Posterior vena cava (tissue), 2 donors: ENCODE measurements around the gene PPP5C. TPM values are rescaled to one million over a fixed set of nuclear protein-coding genes. Genes with fewer than 3 reads are reported as not detected.
A peak's percentile ranks its signal among the peaks of the same experiment; 100 is the strongest.
"Not testable (repeated sequence)": the region's sequence is repeated elsewhere in the genome, so short reads cannot be mapped to it uniquely, and the experiment has no call there.

Experiments
- DNase-seq: peaks from one replicate; pipeline ENCODE4 v3.0.0-alpha.2; 2020; ENCODE audit warnings: low spot score
- intact Hi-C, 2 donors: fragments of 100-400 bp; cut with DNase I; formaldehyde crosslinking; loops; one replicate each; pipeline versions ENCODE4 v1.14.1 to v1.14.2; 2022 to 2023
- long read RNA-seq, 2 donors: library from polyadenylated mRNA; unstranded; transcript quantifications; one replicate each; pipeline ENCODE4 v2.0.0, GENCODE V29; 2020 to 2021
- total RNA-seq, 2 donors: library from RNA; stranded (reverse); fragmentation: NEBNext Ultra II Directional; extraction: Animal tissue kit (Norgen Biotek cat#: 25700); gene quantifications; one replicate each; pipeline ENCODE4 v1.2.1, GENCODE V29; 2021
- donor health status: DM: yes; HTN: yes; CAD: no.
- donor health status: DM: yes; HTN: yes; CAD: no.

PPP5C gene, protein sequence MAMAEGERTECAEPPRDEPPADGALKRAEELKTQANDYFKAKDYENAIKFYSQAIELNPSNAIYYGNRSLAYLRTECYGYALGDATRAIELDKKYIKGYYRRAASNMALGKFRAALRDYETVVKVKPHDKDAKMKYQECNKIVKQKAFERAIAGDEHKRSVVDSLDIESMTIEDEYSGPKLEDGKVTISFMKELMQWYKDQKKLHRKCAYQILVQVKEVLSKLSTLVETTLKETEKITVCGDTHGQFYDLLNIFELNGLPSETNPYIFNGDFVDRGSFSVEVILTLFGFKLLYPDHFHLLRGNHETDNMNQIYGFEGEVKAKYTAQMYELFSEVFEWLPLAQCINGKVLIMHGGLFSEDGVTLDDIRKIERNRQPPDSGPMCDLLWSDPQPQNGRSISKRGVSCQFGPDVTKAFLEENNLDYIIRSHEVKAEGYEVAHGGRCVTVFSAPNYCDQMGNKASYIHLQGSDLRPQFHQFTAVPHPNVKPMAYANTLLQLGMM
- 10 to 100 TPM; 44.3 to 46.8 TPM for total RNA-seq
- long read RNA-seq, donor 1, transcript PPP5C-201 (13 exons, 2,109 nt), result major isoform, 25 of 30 reads
- long read RNA-seq, donor 1, partial matches to known transcripts, result 2 of 30 reads
- long read RNA-seq, donor 1, other reads (novel, unspliced or antisense), result 2 of 30 reads
- long read RNA-seq, donor 2, transcript PPP5C-201 (13 exons, 2,109 nt), result major isoform, 241 of 261 reads
- long read RNA-seq, donor 2, partial matches to known transcripts, result 6 of 261 reads
- long read RNA-seq, donor 2, other reads (novel, unspliced or antisense), result 10 of 261 reads

DNA sequence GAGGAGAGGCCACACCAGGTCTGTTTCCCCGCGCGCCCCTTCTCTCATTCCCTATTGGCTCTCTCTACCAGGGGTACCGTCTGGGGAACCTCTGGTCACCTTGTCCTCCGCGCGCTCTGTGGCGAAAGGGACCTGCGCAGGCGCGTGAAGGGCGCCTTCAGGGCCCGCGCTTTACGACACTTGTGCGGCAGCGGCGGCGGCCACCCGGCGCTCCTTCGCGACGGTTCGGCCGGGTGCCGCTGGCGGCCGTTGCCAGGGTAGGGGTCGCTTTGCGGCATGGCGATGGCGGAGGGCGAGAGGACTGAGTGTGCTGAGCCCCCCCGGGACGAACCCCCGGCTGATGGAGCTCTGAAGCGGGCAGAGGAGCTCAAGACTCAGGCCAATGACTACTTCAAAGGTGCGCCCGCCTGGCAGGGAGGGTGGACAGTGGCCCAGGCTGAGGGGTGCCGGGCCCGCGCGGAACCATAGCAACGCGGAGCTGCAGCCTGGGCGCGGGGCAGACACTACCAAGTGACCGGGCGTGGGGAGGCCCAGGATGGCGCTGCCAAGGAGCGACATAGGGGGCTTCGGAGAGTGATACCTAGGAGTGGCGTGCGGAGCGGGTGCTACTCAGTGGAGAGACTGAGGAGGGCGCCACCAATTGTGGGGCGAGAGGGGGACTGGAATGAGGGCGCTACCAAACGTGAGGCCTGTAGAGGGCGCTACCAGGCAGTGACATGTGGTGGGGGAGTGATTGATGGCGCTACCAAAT, at the start of gene PPP5C:
TSS of gene PPP5C (plus strand) at position 267 of the 751 bp plus-strand sequence. CDS start at position 277, 10 bp downstream.
- peak; percentile 97 for DNase-seq
- intact Hi-C loops, result no loop called here

DNA sequence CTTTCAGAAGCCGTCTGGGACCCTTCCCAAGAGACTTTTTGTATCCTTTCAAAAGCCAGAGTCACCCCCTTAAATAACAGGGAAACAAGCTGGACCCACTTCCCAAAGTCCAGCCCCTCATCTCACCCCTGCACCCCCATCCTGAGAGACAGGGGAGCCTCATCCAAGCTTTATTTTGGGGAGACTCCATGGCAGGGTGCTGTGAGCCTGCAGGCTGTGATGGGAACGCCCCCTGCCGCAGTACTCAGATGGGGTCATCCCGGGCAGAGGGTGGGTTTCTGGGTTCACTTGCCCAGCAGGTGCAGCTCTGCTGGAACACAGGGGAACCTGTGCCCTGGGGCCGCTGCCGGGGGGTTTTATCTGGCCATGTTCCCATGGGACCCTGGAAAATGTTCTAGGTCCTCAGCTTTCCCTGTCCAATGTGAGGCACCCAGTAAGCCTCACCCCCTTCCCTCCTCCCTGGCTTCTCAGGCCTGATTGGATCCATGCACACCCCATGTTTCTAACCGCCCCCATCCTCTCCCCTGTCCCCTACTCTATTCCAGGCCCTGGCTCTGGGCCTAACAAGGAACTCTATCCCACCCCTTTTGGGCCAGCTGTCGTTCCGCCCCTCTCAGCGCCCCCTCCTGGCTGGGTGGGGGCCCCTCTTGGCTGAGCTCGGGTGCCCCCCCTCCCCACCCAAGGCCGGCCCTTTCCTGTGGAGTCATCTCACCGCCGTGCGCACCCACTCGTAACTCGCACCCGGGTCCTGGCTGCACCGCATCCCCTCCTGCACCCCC, 49.0 kb upstream of the PPP5C start:
- intact Hi-C loops, result no loop called here

DNA sequence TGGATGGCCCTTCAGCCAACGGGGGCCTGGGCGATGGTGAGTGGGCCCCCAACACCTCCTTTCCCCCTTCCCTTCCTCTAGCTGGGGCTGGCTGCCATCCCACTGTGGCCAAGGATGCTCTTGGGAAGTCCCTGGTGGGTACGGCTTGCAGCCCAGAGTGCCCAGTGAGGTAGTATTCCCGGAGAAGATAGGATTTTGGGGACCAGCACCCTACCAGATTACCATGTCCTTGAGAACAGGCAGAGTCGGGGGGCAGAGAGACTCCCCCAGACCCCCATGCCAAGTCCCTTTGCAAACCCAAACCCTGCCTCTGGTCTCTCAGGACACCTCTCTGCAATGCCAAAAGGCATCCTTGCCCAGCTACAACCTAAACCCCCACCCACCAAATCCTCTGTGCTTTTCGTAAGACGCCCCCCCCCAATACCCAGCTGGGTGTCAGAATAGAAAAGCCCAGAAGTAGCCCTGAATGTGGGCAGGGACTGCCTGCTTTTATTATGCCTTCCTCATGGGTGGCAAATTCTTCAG, 48.3 kb upstream of the PPP5C start:
- DNase-seq, result no peak
- intact Hi-C loops, result no loop called here

More for the DNA sequence above, 49.0 kb upstream of the PPP5C start:
- peak; percentile 90 for DNase-seq

DNA sequence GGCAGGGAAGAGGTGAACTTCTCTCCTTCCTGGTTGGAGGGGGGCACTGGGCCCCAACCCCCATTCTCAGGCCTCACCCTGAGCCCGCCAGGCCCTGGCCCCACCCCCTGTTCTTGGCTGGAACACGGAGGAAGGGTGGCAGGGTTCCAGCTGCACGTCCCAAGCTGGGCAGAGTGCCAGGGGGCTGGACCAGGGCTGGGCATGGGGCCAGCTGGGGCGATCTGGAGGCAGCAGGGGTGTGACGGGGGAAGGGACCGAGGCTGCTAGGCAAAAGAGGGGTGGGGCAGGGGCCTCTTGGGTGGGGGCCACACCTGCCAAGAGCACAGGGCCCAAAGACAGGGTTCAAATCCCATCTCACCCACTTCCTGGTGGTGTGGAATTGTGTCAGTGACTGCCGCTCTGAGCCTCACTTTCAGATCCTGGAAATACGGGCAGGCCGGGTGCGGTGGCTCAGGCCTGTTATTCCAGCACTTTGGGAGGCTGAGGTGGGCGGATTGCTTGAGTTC, 47.8 kb upstream of the PPP5C start:
- intact Hi-C loops, result no loop called here
- DNase-seq, result peak; percentile 97

DNA sequence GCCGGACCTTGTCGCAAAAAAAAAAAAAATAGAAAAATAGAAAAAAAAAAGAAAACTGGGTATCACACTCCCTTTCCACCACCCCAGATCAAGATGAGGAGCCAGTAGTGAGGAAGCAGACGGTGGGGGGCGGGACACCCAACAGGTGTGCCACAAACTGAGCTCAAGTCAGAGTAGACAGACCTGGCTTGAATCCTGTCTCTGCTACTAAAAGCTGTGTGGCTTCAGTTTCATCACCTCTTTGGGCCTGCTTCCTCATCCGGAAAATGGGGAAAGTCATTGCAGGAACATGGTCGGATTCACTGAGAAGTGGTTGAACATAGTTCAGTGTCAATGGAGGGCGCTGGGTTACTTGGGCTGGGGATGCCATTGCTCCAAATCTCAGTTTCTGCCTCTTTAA, 47.2 kb upstream of the PPP5C start:
- no peak for DNase-seq
- intact Hi-C loops, result no loop called here

DNA sequence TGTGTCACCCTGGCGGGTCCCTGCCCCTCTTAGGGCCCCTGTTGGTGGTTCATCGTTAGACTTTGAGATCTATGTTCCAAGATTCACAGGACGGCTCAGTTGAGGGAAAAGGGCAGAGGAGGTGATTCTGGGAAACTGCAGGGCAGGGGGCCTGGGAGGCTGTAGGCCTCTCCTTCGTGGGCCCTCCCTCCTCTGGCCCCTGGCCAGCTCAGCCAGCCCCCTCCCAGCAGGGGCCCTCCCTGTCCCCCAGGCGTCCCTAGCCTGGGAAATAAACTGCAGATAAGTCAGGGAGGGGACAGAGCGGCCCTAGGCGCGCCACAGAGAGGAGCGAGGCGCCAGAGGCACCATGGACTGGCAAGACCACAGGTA, 43.6 kb upstream of the PPP5C start:
- intact Hi-C loops, result no loop called here
- DNase-seq, result no peak

DNA sequence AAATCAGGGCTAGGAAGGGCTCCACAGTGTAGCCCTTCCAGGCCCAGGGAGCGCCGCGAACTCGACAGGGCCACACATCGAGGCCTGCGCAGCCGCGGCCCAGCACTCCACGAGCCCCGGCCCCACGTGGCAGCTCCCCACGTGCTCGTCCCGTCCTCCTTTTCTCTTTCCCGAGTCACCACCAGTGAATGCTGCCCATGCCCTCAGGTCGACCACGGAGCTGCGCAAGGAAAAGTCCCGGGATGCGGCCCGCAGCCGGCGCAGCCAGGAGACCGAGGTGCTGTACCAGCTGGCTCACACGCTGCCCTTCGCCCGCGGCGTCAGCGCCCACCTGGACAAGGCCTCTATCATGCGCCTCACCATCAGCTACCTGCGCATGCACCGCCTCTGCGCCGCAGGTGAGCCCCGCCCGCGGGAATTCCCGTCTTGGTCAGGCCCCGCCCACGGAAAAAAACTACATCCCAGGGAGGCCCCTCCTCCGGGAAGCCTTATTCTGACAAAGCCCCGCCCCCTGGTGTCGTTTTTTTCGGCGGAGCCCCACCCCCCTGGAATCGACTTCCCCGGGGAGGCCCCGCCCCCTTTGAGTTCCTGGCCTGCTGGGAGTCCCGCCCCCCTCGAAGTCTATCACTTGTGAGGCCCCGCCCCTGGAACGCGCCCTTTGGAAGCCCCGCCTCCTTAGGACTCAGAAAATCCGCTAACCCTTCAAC, 43.0 kb upstream of the PPP5C start:
- intact Hi-C loops, result no loop called here
- no peak for DNase-seq

DNA sequence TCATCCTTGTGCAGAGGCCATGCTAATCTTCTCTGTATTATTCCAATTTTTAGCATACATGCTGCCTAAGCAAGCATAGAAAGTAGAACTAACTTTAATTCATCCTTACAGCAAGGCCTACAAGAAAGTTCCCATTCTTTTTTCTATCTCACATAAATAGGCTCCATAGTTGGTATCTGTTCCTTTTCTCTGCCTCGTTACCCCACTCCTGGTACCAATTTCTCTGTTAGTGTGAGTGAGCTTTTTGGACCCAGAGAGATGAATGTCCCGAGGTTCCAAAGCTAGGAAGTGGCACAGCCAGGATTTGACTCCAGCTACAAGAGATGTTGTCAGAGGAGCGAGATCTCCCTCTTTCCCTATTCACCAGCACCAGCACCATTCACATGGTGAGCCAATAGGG, 40.4 kb upstream of the PPP5C start:
- intact Hi-C loops, result no loop called here
- no peak for DNase-seq

DNA sequence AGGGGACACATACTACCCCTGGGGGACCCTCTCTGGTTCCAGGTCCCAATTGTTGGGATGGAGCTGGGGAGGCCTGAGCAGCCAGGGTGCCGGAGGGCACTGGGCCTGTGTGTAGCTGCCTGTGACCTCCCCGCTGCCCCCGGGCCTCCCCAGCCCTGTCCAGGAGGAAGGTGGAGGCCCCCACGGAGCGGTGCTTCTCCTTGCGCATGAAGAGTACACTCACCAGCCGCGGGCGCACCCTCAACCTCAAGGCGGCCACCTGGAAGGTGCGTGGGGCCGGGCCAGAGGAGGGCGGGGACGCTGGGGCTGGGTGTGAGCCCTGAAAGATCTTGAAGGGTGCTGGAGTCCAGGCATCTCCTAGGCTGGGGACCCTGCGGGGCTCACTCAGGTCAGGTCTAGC, 38.4 kb upstream of the PPP5C start:
- intact Hi-C loops, result no loop called here

DNA sequence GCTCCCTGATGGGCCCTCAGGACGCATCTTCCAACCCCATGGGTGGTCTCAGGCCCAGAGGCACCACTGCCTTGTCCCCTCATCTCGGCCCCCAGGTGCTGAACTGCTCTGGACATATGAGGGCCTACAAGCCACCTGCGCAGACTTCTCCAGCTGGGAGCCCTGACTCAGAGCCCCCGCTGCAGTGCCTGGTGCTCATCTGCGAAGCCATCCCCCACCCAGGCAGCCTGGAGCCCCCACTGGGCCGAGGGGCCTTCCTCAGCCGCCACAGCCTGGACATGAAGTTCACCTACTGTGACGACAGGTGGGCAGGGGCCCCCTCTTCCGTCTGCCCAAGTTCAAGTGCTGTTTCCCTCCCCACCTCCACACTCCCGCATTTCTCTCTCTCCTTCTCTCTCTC, 37.8 kb upstream of the PPP5C start:
- intact Hi-C loops, result no loop called here
- DNase-seq, result no peak

More for the DNA sequence above, 38.4 kb upstream of the PPP5C start:
- DNase-seq, result no peak

DNA sequence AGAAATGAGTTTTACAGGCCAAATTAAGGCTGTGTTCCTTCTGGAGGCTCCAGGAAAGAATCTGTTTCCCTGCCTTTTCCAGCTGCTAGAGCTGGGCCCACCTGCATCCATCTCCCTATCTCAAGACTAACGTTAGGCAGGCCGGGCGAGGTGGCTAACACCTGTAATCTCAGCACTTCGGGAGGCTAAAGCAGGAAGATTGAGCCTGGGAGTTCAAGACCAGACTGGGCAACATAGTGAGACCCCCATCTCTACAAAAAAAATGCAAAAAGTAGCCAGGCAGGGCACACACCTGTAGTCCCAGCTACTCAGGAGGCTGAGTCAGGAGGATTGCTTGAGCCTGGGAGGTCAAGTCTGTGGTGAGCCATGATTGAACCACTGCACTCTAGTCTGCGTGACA, 35.4 kb upstream of the PPP5C start:
- DNase-seq, result no peak
- intact Hi-C loops, result no loop called here

DNA sequence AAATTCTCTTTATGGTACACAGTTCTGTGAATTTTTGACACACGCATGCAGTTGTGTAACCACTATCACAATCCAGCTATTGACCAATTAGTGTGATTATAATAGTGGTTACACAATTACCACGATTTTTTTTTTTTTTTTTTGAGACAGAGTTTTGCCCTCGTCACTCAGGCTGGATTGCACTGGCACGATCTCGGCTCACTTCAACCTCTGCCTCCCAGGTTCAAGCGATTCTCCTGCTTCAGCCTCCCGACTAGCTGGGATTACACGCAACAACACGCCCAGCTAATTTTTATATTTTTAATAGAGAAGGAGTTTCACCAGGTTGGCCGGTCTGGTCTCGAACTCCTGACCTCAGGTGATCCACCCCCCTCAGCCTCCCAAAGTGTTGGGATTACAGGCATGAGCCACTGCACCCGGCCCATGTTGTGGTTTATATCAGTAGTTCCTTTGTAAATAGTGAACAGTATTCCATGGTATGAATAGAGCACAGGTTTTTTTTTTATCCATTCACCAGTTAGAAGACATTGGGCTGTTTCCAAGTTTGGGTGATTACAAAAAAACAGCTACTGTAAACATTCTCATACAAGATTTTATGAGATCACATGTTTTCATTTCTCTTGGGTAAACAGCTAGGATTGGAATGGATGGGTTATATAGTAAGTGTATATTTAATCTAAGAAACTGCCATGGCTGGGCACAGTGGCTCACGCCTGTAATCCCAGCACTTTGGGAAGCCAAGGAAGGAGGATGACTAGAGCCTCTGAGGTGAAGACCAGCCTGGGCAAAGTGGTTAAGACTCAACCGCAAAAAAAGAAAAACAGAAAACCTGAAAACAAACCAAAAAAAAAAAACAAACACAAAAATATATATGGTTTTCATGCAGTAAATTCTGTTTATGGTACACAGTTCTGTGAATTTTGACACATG, 33.1 kb upstream of the PPP5C start:
- DNase-seq, intact Hi-C loops: not testable (repeated sequence)

DNA sequence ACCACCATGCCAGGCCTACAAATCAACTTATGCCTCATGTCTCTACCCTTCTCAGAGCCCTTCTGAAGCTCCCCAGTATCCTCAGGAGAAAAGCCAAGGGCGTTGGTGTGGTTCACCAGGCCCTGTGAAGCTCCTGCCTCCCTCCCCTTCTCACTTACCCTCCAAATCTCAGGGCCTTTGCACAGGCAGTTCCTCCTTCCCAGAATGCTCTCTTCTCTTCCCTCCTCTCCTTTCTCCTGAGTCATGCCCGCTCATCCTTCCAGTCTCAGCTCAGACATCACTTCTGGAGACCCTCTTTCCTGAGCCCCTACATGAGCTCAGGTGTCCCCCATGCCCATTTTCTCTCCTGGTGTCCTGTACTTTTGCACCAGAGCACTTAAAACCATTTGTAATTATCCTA, 29.5 kb upstream of the PPP5C start:
- no peak for DNase-seq
- intact Hi-C loops, result no loop called here

DNA sequence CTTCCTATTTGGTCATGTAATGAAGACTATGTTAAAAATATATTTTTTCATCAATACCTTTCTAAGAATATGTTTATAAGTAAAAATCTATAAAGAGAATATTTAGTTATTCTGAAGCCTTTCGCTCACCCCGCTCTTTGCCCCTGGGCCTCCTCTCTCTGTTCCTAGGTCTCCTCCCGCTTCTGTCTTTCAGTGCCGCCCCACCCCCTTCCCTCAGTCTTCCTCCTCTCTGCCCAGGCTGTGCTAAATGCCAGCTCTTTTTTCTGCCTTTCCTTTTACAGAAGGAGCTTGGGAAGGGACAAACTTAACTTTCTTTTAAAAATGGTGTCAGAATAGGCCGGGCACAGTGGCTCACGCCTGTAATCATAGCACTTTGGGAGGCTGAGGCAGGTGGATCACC, 27.3 kb upstream of the PPP5C start:
- DNase-seq, result no peak
- intact Hi-C loops, result no loop called here

DNA sequence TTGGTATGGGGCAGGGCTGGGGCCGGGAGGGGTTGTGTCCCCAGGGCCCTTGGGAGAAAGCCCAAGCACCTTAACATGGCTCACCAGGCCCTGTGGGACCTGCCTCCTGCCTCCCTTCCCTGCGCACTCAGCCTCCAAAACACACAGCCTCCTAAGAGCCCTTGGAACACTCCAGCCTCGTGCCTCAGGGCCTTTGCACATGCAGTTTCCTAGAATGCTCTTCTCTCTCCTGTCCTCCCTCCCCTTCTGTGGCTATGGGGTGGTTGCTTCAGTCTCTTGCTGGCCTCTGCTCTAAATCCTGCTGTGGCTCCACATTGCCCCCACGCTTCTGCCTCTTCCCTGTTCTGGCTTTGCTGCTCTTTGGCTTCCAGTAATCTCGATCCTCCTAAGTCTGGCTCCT, 26.3 kb upstream of the PPP5C start:
- intact Hi-C loops, result no loop called here
- DNase-seq, result no peak

DNA sequence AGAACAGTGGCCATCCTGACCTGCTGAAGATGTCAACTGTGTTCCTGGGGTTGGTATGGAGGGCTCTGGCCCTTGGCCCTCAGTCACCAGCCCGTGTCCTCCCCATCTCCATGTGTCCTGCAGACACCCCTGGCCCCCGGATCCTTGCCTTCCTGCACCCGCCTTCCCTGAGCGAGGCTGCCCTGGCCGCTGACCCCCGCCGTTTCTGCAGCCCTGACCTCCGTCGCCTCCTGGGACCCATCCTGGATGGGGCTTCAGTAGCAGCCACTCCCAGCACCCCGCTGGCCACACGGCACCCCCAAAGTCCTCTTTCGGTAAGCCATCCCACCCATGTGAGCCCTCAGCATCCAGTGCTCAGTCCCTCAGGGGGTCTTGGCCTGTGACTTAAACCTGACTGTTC, 25.2 kb upstream of the PPP5C start:
- DNase-seq, result no peak
- intact Hi-C loops, result no loop called here

DNA sequence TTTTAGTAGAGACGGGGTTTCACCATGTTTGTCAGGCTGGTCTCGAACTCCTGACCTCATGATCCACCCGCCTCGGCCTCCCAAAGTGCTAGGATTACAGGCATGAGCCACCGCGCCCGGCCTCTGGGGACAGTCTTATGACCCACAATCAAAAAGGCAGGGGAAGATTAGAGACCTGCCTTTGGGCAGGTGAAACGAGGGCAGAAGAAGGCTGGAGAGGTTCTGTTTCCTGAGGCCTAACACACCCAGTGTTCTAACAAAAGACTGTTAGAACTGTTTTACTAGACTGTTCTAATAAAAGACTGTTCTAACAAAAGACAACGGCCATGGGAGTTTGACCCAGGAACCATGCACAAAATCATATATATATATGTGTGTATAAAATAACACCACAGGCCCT, 23.7 kb upstream of the PPP5C start:
- DNase-seq, intact Hi-C loops: not testable (repeated sequence)
